GM21447 (cell line): ENCODE results near the gene PIEZO2.
"Not testable (repeated sequence)": the region's sequence is repeated elsewhere in the genome, so short reads cannot be mapped to it uniquely, and the experiment has no call there.

Experiments used
- ATAC-seq: cut with Tn5 transposase; IDR thresholded peaks from one replicate; pipeline ENCODE4 v1.9.1; 2021; ENCODE audit not compliant: unreplicated experiment

The PIEZO2 gene

GRCh38 chr18:11153097-11153496 is 3.7 kb upstream of the PIEZO2 start:
- ATAC-seq: no peak

- ATAC-seq: no peak
These were observed 874 bp upstream of the PIEZO2 start for GRCh38 chr18:11150271-11150615.

GRCh38 chr18:11148680-11149440 is 509 bp downstream of the PIEZO2 start:
- no peak for ATAC-seq

- no peak for ATAC-seq
These were observed 1.2 kb downstream of the PIEZO2 start for GRCh38 chr18:11147962-11148679.

GRCh38 chr18:11147371-11147951 is 1.9 kb downstream of the PIEZO2 start:
- ATAC-seq: no peak

GRCh38 chr18:11146947-11147345 is 2.4 kb downstream of the PIEZO2 start:
- ATAC-seq: no peak

GRCh38 chr18:11146238-11146946 is 3.0 kb downstream of the PIEZO2 start:
- no peak for ATAC-seq

GRCh38 chr18:11145413-11146191 is 3.8 kb downstream of the PIEZO2 start:
- ATAC-seq: no peak

- no peak for ATAC-seq
These were observed 12.0 kb downstream of the PIEZO2 start for GRCh38 chr18:11137400-11137799.

- ATAC-seq: no peak
These were observed 13.1 kb downstream of the PIEZO2 start for GRCh38 chr18:11136241-11136640.

GRCh38 chr18:11134940-11135339 is 14.4 kb downstream of the PIEZO2 start:
- ATAC-seq: no peak

GRCh38 chr18:11129059-11129458 is 20.3 kb downstream of the PIEZO2 start:
- ATAC-seq: not testable (repeated sequence)

- ATAC-seq: no peak
These were observed 23.7 kb downstream of the PIEZO2 start for GRCh38 chr18:11125492-11126315.

GRCh38 chr18:11124054-11124453 is 25.3 kb downstream of the PIEZO2 start:
- no peak for ATAC-seq

GRCh38 chr18:11121443-11121849 is 27.9 kb downstream of the PIEZO2 start:
- ATAC-seq: no peak

GRCh38 chr18:11119959-11120587 is 29.3 kb downstream of the PIEZO2 start:
- ATAC-seq: no peak

- ATAC-seq: no peak
These were observed 29.8 kb downstream of the PIEZO2 start for GRCh38 chr18:11119550-11119949.

GRCh38 chr18:11118051-11118766 is 31.2 kb downstream of the PIEZO2 start:
- ATAC-seq: no peak

- ATAC-seq: no peak
These were observed 34.1 kb downstream of the PIEZO2 start for GRCh38 chr18:11115276-11115675.
